HepG2 (cell line): Measurements from ENCODE around the gene ABCG2. TPM values are rescaled to one million over a fixed set of nuclear protein-coding genes. Genes with fewer than 3 reads are reported as not detected.

Experiments used
- ATAC-seq: fragments of 200-7000 bp; cut with Tn5 transposase; 3 replicates; pipeline ENCODE4 v1.9.1; 2020; ENCODE audit warnings: mild to moderate bottlenecking, moderate library complexity
- BruUV-seq: library from RNA; stranded (reverse); fragments of 400-500 nt; replicated peaks from 2 replicates; lab custom pipeline; 2021; lab: Mats Ljungman, UMichigan
- CTCF ChIA-PET: fragments of 300-600 bp; formaldehyde crosslinking; extraction: SDS; loops from one replicate; lab custom pipeline; 2021; ENCODE audit warnings: low total read pairs, inconsistent platforms, low intra/inter-chr PET ratio; lab: Yijun Ruan, JAX
- POLR2A ChIA-PET: fragments of 350-600 bp; sonication (Branson Sonifier 250); formaldehyde crosslinking; loops from one replicate; lab custom pipeline; 2020; ENCODE audit warnings: antibody characterized with exemption, inconsistent platforms; lab: Yijun Ruan, JAX
- DNase-seq: peaks from one replicate; pipeline ENCODE4 v3.0.0-alpha.2; 2015; ENCODE audit warnings: low spot score
- FAIRE-seq: peaks from 3 replicates; lab custom pipeline; 2011; peaks lifted over from hg19 to GRCh38; lab: Jason Lieb, UNC
- H2AFZ ChIP-seq: one replicate; pipeline ENCODE4 v1.6.1; 2011; ENCODE audit warnings: low read length, inconsistent platforms
- H3K27ac ChIP-seq: fragments of 300-600 bp; 3 replicates; pipeline ENCODE4 v1.8.0; 2011; ENCODE audit warnings: mixed run types, mild to moderate bottlenecking, mixed read lengths, low read length, inconsistent platforms; ENCODE audit not compliant: insufficient read depth; ENCODE audit errors: extremely low read length
- H3K27me3 ChIP-seq, 2 experiments: fragments of 200-600 bp in 1 of 2; 2 replicates in 1 of 2; 3 replicates in 1 of 2; pipeline versions ENCODE4 v1.6.0 to v1.8.0; 2011; ENCODE audit warnings: low read length in 2 of 2, mild to moderate bottlenecking in 2 of 2, moderate library complexity in 2 of 2, inconsistent platforms in 1 of 2; ENCODE audit not compliant: insufficient read depth in 2 of 2, control insufficient read depth in 1 of 2
- H3K36me3 ChIP-seq, 2 experiments: fragments of 200-600 bp in 1 of 2; replicated peaks in 1 of 2; 2 replicates in 1 of 2; 3 replicates in 1 of 2; pipeline versions ENCODE4 v1.5.1 to v1.8.0; 2011; ENCODE audit warnings: low read length in 2 of 2, inconsistent platforms in 1 of 2; ENCODE audit not compliant: insufficient read depth in 2 of 2, control insufficient read depth in 1 of 2
- H3K4me1 ChIP-seq: 2 replicates; pipeline ENCODE4 v1.5.1; 2012; ENCODE audit warnings: low read length, inconsistent platforms; ENCODE audit not compliant: insufficient read depth
- H3K4me2 ChIP-seq: 2 replicates; pipeline ENCODE4 v1.6.0; 2011; ENCODE audit warnings: low read depth, low read length, inconsistent platforms
- H3K4me3 ChIP-seq, 3 experiments: fragments of 200-600 bp in 1 of 3; sonication (generic), shearing (Covaris generic) in 1 of 3; replicated peaks in 1 of 3; 2 replicates each; pipeline ENCODE4 v1.5.1; 2011 to 2016; ENCODE audit warnings: low read length in 3 of 3, inconsistent platforms in 2 of 3, low read depth in 2 of 3, mild to moderate bottlenecking in 2 of 3, control low read depth in 1 of 3, mixed read lengths in 1 of 3; ENCODE audit not compliant: insufficient read depth in 1 of 3
- H3K79me2 ChIP-seq: one replicate; pipeline ENCODE4 v1.6.1; 2011; ENCODE audit warnings: low read length, inconsistent platforms; ENCODE audit not compliant: insufficient read depth
- H3K9ac ChIP-seq: 2 replicates; pipeline ENCODE4 v1.6.0; 2011; ENCODE audit warnings: mild to moderate bottlenecking, low read depth, low read length, inconsistent platforms; ENCODE audit not compliant: insufficient read depth
- H3K9me3 ChIP-seq: 2 replicates; pipeline ENCODE4 v1.5.1; 2012; ENCODE audit warnings: mild to moderate bottlenecking, low read length
- H4K20me1 ChIP-seq: 2 replicates; pipeline ENCODE4 v1.6.0; 2011; ENCODE audit warnings: inconsistent platforms, mild to moderate bottlenecking, low read length, moderate library complexity; ENCODE audit not compliant: insufficient read depth
- AKAP8 ChIP-seq: sonication (generic); formaldehyde crosslinking; IDR thresholded peaks from 2 replicates; pipeline ENCODE4 v1.5.1; 2020; ENCODE audit warnings: mild to moderate bottlenecking, missing genetic modification reagents
- ARNT2 ChIP-seq: sonication (generic); formaldehyde crosslinking; IDR thresholded peaks from 2 replicates; pipeline ENCODE4 v1.8.0; 2022; ENCODE audit warnings: mild to moderate bottlenecking, low read depth, missing genetic modification reagents, moderate library complexity
- LCORL ChIP-seq, 2 experiments: fragments of 450-650 bp in 1 of 2; sonication (generic) in 1 of 2; formaldehyde crosslinking in 1 of 2; IDR thresholded peaks; 2 replicates each; pipeline versions ENCODE4 v1.5.0 to v1.6.1; 2017 to 2020; ENCODE audit warnings: antibody characterized with exemption in 1 of 2, missing genetic modification reagents in 1 of 2
- TCF7L2 ChIP-seq: IDR thresholded peaks from 2 replicates; pipeline ENCODE4 v1.6.1; 2011; ENCODE audit warnings: mild to moderate bottlenecking, low read depth, low read length, moderate library complexity
- ZMYM4 ChIP-seq: sonication (generic); formaldehyde crosslinking; IDR thresholded peaks from 2 replicates; pipeline ENCODE4 v1.8.1; 2023; ENCODE audit warnings: mild to moderate bottlenecking, missing genetic modification reagents
- ZSCAN31 ChIP-seq: sonication (generic); formaldehyde crosslinking; IDR thresholded peaks from 2 replicates; pipeline ENCODE4 v1.5.0; 2020; ENCODE audit warnings: low read depth, mild to moderate bottlenecking, missing genetic modification reagents
- WGBS: methylation state at CpG from one replicate; pipeline ENCODE4 v1.1.6; 2017; ENCODE audit warnings: low lambda C conversion rate; 5-methylcytosine and 5-hydroxymethylcytosine counted together
- in situ Hi-C: cut with HindIII; loops from 2 replicates; pipeline ENCODE4 v1.10.0; 2017; ENCODE audit warnings: low pct_unique_long_range_greater_than_20kb; ENCODE audit not compliant: extremely low pct_ligation_motif_present
- intact Hi-C: fragments of 100-400 bp; cut with micrococcal nuclease; formaldehyde crosslinking; loops from one replicate; pipeline ENCODE4 v1.10.0; 2022; ENCODE audit not compliant: unreplicated experiment
- polyA plus RNA-seq, 8 experiments: library from polyadenylated mRNA; depleted of rRNA in 3 of 8; stranded (reverse) in 7 of 8; unstranded in 1 of 8; fragments of >200 nt; fragmentation: Illumina TruSeq in 4 of 8; extraction: Trizol in 4 of 8; gene quantifications; 2 replicates each; pipeline versions ENCODE4 v1.2.1 to v1.2.3, GENCODE V29; 2011 to 2016; ENCODE audit warnings: low read depth in 4 of 8, missing spikeins in 1 of 8, mixed read lengths in 1 of 8; ENCODE audit not compliant: insufficient read depth in 1 of 8
- total RNA-seq, 5 experiments: library from RNA; depleted of rRNA; stranded (reverse); fragments of >200 nt; fragmentation: Illumina TruSeq; extraction: Trizol; gene quantifications; 2 replicates each; pipeline ENCODE4 v1.2.3, GENCODE V29; 2016; ENCODE audit warnings: low read depth in 1 of 5
- TF ChIP-seq, protein P1 (sequence below): sonication (generic); formaldehyde crosslinking; IDR thresholded peaks from 2 replicates; pipeline ENCODE4 v1.4.0; 2020; ENCODE audit warnings: low read depth, missing genetic modification reagents
- TF ChIP-seq, protein P2 (sequence below): sonication (generic); formaldehyde crosslinking; IDR thresholded peaks from 2 replicates; pipeline ENCODE4 v1.4.0; 2020; ENCODE audit warnings: missing genetic modification reagents, borderline replicate concordance
- TF ChIP-seq, protein P3 (sequence below): sonication (generic); formaldehyde crosslinking; IDR thresholded peaks from 2 replicates; pipeline ENCODE4 v1.8.1; 2023; ENCODE audit warnings: missing genetic modification reagents, mild to moderate bottlenecking, borderline replicate concordance

ABCG2 gene
- total and polyA plus RNA-seq, 2 of the 13 experiments (the other 11 are each of a cell fraction or from before 2014, with no cell fraction given), result 10.0 to 15.7 TPM

DNA sequence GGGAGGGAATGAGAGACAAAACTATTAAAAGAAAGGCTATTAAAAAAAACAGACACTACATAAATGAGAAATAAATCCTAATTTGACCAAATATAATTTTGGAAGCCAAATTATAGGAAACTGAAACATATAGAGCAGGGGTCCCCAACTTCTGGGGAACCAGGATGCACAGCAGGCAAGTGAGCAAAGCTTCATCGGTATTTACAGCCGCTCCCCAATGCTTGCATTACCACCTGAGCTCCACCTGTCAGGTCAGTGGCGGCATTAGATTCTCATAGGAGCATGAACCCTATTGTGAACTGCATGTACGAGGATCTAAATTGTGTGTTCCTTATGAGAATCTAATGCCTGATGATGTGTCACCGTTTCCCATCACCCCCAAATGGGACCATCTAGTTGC, 28.4 kb downstream of the ABCG2 start:
- Histone ChIP-seq H3K27ac (no peak overlapping the region), H3K4me2 (no peak overlapping the region), H3K79me2 (no peaks in the 10 kb centered on the region), H2AFZ (no peak overlapping the region), H3K9me3 (no peaks in the 10 kb centered on the region), H3K4me3 (no peak overlapping the region), H3K36me3 (no peaks in the 10 kb centered on the region), H3K9ac (no peak overlapping the region), H3K4me1 (peaks cover 10% of the 10 kb centered on the region), H4K20me1 (no peaks in the 10 kb centered on the region), H3K27me3 (no peaks in the 10 kb centered on the region)
- BruUV-seq, result no TSS peak
- TF ChIP-seq ZSCAN31 (CRISPR knock-in tag), result no peak
- no peak for TF ChIP-seq AKAP8 (CRISPR knock-in tag)
- TF ChIP-seq LCORL (IDR thresholded peaks at IDR 0.05), result no peak
- TF ChIP-seq LCORL (CRISPR knock-in tag; IDR thresholded peaks at IDR 0.05), result no peak
- no peak for TF ChIP-seq ARNT2 (CRISPR knock-in tag)
- no peak for TF ChIP-seq TCF7L2
- TF ChIP-seq ZMYM4, result no peak
- TF ChIP-seq, protein P1, sequence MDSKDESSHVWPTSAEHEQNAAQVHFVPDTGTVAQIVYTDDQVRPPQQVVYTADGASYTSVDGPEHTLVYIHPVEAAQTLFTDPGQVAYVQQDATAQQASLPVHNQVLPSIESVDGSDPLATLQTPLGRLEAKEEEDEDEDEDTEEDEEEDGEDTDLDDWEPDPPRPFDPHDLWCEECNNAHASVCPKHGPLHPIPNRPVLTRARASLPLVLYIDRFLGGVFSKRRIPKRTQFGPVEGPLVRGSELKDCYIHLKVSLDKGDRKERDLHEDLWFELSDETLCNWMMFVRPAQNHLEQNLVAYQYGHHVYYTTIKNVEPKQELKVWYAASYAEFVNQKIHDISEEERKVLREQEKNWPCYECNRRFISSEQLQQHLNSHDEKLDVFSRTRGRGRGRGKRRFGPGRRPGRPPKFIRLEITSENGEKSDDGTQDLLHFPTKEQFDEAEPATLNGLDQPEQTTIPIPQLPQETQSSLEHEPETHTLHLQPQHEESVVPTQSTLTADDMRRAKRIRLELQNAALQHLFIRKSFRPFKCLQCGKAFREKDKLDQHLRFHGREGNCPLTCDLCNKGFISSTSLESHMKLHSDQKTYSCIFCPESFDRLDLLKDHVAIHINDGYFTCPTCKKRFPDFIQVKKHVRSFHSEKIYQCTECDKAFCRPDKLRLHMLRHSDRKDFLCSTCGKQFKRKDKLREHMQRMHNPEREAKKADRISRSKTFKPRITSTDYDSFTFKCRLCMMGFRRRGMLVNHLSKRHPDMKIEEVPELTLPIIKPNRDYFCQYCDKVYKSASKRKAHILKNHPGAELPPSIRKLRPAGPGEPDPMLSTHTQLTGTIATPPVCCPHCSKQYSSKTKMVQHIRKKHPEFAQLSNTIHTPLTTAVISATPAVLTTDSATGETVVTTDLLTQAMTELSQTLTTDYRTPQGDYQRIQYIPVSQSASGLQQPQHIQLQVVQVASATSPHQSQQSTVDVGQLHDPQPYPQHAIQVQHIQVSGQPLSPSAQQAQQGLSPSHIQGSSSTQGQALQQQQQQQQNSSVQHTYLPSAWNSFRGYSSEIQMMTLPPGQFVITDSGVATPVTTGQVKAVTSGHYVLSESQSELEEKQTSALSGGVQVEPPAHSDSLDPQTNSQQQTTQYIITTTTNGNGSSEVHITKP (CRISPR knock-in tag), result no peak
- TF ChIP-seq, protein P2, sequence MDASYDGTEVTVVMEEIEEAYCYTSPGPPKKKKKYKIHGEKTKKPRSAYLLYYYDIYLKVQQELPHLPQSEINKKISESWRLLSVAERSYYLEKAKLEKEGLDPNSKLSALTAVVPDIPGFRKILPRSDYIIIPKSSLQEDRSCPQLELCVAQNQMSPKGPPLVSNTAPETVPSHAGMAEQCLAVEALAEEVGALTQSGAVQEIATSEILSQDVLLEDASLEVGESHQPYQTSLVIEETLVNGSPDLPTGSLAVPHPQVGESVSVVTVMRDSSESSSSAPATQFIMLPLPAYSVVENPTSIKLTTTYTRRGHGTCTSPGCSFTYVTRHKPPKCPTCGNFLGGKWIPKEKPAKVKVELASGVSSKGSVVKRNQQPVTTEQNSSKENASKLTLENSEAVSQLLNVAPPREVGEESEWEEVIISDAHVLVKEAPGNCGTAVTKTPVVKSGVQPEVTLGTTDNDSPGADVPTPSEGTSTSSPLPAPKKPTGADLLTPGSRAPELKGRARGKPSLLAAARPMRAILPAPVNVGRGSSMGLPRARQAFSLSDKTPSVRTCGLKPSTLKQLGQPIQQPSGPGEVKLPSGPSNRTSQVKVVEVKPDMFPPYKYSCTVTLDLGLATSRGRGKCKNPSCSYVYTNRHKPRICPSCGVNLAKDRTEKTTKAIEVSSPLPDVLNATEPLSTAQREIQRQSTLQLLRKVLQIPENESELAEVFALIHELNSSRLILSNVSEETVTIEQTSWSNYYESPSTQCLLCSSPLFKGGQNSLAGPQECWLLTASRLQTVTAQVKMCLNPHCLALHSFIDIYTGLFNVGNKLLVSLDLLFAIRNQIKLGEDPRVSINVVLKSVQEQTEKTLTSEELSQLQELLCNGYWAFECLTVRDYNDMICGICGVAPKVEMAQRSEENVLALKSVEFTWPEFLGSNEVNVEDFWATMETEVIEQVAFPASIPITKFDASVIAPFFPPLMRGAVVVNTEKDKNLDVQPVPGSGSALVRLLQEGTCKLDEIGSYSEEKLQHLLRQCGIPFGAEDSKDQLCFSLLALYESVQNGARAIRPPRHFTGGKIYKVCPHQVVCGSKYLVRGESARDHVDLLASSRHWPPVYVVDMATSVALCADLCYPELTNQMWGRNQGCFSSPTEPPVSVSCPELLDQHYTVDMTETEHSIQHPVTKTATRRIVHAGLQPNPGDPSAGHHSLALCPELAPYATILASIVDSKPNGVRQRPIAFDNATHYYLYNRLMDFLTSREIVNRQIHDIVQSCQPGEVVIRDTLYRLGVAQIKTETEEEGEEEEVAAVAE (CRISPR knock-in tag), result no peak
- TF ChIP-seq, protein P3, sequence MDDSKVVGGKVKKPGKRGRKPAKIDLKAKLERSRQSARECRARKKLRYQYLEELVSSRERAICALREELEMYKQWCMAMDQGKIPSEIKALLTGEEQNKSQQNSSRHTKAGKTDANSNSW, result no peak
- intact Hi-C loops, result no loop called here
- CTCF ChIA-PET, result no interaction called here
- in situ Hi-C loops, result no loop called here
- DNase-seq, result no peak
- no peak for FAIRE-seq
- 88% methylated on average over 5 of the region's 5 CpGs for WGBS
- POLR2A ChIA-PET, result no interaction called here
- ATAC-seq, result no peak
